PC-3 (cell line): ENCODE results near the gene HAPLN3. TPM values are rescaled to one million over a fixed set of nuclear protein-coding genes. Genes with fewer than 3 reads are reported as not detected.
"Not testable (repeated sequence)": the region's sequence is repeated elsewhere in the genome, so short reads cannot be mapped to it uniquely, and the experiment has no call there.

Source experiments
- ATAC-seq: fragments of 200-7000 bp; cut with Tn5 transposase; 2 replicates; pipeline ENCODE4 v1.9.1; 2020; ENCODE audit warnings: mild to moderate bottlenecking, moderate library complexity
- BruUV-seq: library from RNA; stranded (reverse); fragments of 400-500 nt; replicated peaks from 2 replicates; lab custom pipeline; 2021; lab: Mats Ljungman, UMichigan
- CTCF ChIA-PET: fragments of 300-600 bp; sonication (Branson Sonifier 250); formaldehyde crosslinking; loops from one replicate; lab custom pipeline; 2022; ENCODE audit warnings: antibody characterized with exemption; lab: Charles Lee
- POLR2A ChIA-PET: fragments of 300-600 bp; sonication (Branson Sonifier 250); formaldehyde crosslinking; loops from one replicate; lab custom pipeline; 2022; ENCODE audit warnings: antibody characterized with exemption; ENCODE audit not compliant: unreplicated experiment; lab: Charles Lee
- DNase-seq: peaks from one replicate; pipeline ENCODE4 v3.0.0-alpha.2; 2015
- H2AFZ ChIP-seq: fragments of 300-600 bp; sonication (generic); 2 replicates; pipeline ENCODE4 v1.6.0; 2016; ENCODE audit warnings: antibody characterized with exemption, low read length
- H3F3A ChIP-seq: fragments of 300-600 bp; sonication (generic); one replicate; pipeline ENCODE4 v1.6.0; 2017; ENCODE audit warnings: antibody characterized with exemption, low read length, control low read depth, mild to moderate bottlenecking; ENCODE audit not compliant: unreplicated experiment
- H3K27ac ChIP-seq: fragments of 300-600 bp; sonication (generic); 2 replicates; pipeline ENCODE4 v1.5.1; 2016; ENCODE audit warnings: mild to moderate bottlenecking, low read length
- H3K27me3 ChIP-seq: fragments of 300-600 bp; sonication (generic); 2 replicates; pipeline ENCODE4 v1.6.1; 2016; ENCODE audit warnings: low read length, mixed read lengths
- H3K36me3 ChIP-seq: fragments of 300-600 bp; sonication (generic); 2 replicates; pipeline ENCODE4 v1.6.1; 2016; ENCODE audit warnings: low read depth, mixed run types, low read length, mixed read lengths
- H3K4me1 ChIP-seq: fragments of 300-600 bp; sonication (generic); 2 replicates; pipeline ENCODE4 v1.5.1; 2016; ENCODE audit warnings: low read length; ENCODE audit not compliant: insufficient read depth
- H3K4me2 ChIP-seq: fragments of 300-600 bp; sonication (generic); 2 replicates; pipeline ENCODE4 v1.6.0; 2016; ENCODE audit warnings: low read length
- H3K4me3 ChIP-seq: fragments of 300-600 bp; sonication (generic); 2 replicates; pipeline ENCODE4 v1.5.1; 2016; ENCODE audit warnings: mild to moderate bottlenecking, low read length, mixed read lengths
- H3K79me2 ChIP-seq: fragments of 300-600 bp; sonication (generic); 2 replicates; pipeline ENCODE4 v1.6.1; 2017; ENCODE audit warnings: low read length, mixed read lengths
- H3K9ac ChIP-seq: fragments of 300-600 bp; sonication (generic); 2 replicates; pipeline ENCODE4 v1.6.0; 2016; ENCODE audit warnings: mild to moderate bottlenecking, low read length
- H3K9me2 ChIP-seq: fragments of 300-600 bp; sonication (generic); replicated peaks from 2 replicates; pipeline ENCODE4 v1.6.1; 2016; ENCODE audit warnings: mixed run types, low read length, mixed read lengths
- H3K9me3 ChIP-seq: fragments of 300-600 bp; sonication (generic); 2 replicates; pipeline ENCODE4 v1.6.1; 2016; ENCODE audit warnings: low read length, mixed read lengths
- H4K20me1 ChIP-seq: fragments of 300-600 bp; sonication (generic); 2 replicates; pipeline ENCODE4 v1.6.1; 2016; ENCODE audit warnings: low read length, mixed read lengths
- CTCF ChIP-seq: fragments of 300-600 bp; sonication (generic); conservative IDR thresholded peaks from 2 replicates; pipeline ENCODE4 v1.5.1; 2017; ENCODE audit warnings: antibody characterized with exemption, low read depth, mild to moderate bottlenecking, low read length
- EZH2 ChIP-seq: fragments of 300-600 bp; sonication (generic); IDR thresholded peaks from one replicate; pipeline ENCODE4 v1.6.1; 2017; ENCODE audit warnings: antibody characterized with exemption, mild to moderate bottlenecking, low read length; ENCODE audit not compliant: unreplicated experiment
- EZH2phosphoT487 ChIP-seq: fragments of 300-600 bp; sonication (generic); IDR thresholded peaks from 2 replicates; pipeline ENCODE4 v1.6.1; 2018; ENCODE audit warnings: mild to moderate bottlenecking, antibody characterized with exemption, low read length, borderline replicate concordance
- intact Hi-C: fragments of 100-400 bp; cut with micrococcal nuclease; formaldehyde crosslinking; loops from 2 replicates; pipeline ENCODE4 v1.9.0; 2023
- total RNA-seq: library from RNA; depleted of rRNA; stranded (reverse); fragments of >200 nt; gene quantifications from 2 replicates; pipeline ENCODE4 v1.2.3, GENCODE V29; 2014

HAPLN3 gene
- total RNA-seq, 1 experiment from 2014 or later: 1.1 TPM

DNA sequence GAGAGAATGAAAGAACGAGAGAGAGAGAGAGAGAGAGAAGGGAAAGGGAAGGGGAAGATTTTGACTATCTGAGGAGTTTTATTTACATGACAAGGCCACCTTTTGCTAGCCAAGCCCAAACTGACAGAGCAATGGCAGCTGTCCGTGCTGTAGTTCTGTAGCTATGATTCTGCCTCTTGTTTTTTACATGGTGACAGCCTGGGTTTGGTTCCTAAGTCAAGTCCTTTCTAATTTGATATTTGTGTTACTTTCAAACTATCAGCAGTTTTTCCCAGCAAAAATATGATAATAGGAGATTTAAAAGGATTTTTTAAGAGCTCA is 44.1 kb upstream of the HAPLN3 start:
- Histone ChIP-seq H3K27ac (no peak overlapping the region), H3K27me3 (no peaks in the 10 kb centered on the region), H2AFZ (no peak overlapping the region), H3K9me2 (no peaks in the 10 kb centered on the region), H3K79me2 (no peaks in the 10 kb centered on the region), H3K4me1 (no peaks in the 10 kb centered on the region), H3K9me3 (no peaks in the 10 kb centered on the region), H4K20me1 (no peaks in the 10 kb centered on the region), H3F3A (no peaks in the 10 kb centered on the region), H3K9ac (no peak overlapping the region), H3K36me3 (no peaks in the 10 kb centered on the region), H3K4me2 (no peak overlapping the region), H3K4me3 (no peak overlapping the region)
- ChIA-PET POLR2A (no interaction called here), CTCF (no interaction called here)
- ATAC-seq (no peak), DNase-seq (no peak)
- BruUV-seq: no TSS peak
- TF ChIP-seq EZH2phosphoT487 (no peak), CTCF (no peak), EZH2 (no peak)
- intact Hi-C loops: no loop called here

- no peaks in the 10 kb centered on the region for H3K4me1 ChIP-seq
- no peaks in the 10 kb centered on the region for H3K9me2 ChIP-seq
- DNase-seq (no peak), ATAC-seq (no peak)
- no peak overlapping the region for H3K27ac ChIP-seq
- H3K9ac ChIP-seq: no peak overlapping the region
- no peaks in the 10 kb centered on the region for H3K36me3 ChIP-seq
- no peaks in the 10 kb centered on the region for H3K79me2 ChIP-seq
- CTCF ChIA-PET: no interaction called here
- no peak for TF ChIP-seq EZH2
- TF ChIP-seq EZH2phosphoT487: no peak
- no peak for TF ChIP-seq CTCF
- H3K4me2 ChIP-seq: no peak overlapping the region
- BruUV-seq: no TSS peak
- H4K20me1 ChIP-seq: no peaks in the 10 kb centered on the region
- H2AFZ ChIP-seq: no peak overlapping the region
- intact Hi-C loops: no loop called here
- no peaks in the 10 kb centered on the region for H3F3A ChIP-seq
- POLR2A ChIA-PET: no interaction called here
- no peaks in the 10 kb centered on the region for H3K9me3 ChIP-seq
- no peak overlapping the region for H3K4me3 ChIP-seq
- H3K27me3 ChIP-seq: no peaks in the 10 kb centered on the region
Observed at GRCh38 chr15:88938802-88939485, 43.6 kb upstream of the HAPLN3 start.

DNA sequence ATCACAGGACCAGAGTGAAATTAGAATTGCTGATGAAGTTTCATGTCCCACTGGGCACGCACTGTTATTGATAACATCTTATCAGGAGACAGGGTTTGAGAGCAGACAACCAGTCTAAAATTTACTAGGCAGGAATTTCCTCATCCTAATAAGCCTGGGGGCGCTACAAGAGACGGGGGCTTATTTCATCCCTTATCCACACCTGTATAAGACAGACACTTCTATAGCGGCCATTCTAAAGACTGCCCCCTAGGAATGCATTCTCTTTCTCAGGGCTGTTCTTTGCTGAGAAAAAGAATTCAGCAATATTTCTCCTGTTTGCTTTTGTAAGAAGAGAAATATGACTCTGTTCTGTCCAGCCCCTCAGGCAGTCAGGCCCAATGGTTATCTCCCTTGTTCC is 39.1 kb upstream of the HAPLN3 start:
- H4K20me1 ChIP-seq, BruUV-seq, ATAC-seq: not testable (repeated sequence)

More for the DNA sequence above, 39.1 kb upstream of the HAPLN3 start:
- H3K4me2 ChIP-seq, H3K27me3 ChIP-seq, POLR2A ChIA-PET, H2AFZ ChIP-seq, intact Hi-C loops, H3F3A ChIP-seq, H3K79me2 ChIP-seq, H3K9me3 ChIP-seq, DNase-seq, H3K36me3 ChIP-seq, H3K9ac ChIP-seq, H3K4me3 ChIP-seq, H3K4me1 ChIP-seq, H3K9me2 ChIP-seq, H3K27ac ChIP-seq, CTCF ChIA-PET: not testable (repeated sequence)
